GM12878 (cell line): ENCODE data around the gene SRPRB. TPM values are rescaled to one million over a fixed set of nuclear protein-coding genes. Genes with fewer than 3 reads are reported as not detected.

Experiments
- CBX5 ChIP-seq: sonication (generic); IDR thresholded peaks from 2 replicates; pipeline ENCODE4 v1.6.1; 2016; ENCODE audit warnings: low read depth, moderate library complexity, mild to moderate bottlenecking, inconsistent platforms
- EP300 ChIP-seq, 2 experiments: fragments of 150-350 bp in 1 of 2; IDR thresholded peaks; 2 replicates each; pipeline ENCODE4 v1.6.1; 2011 to 2012; ENCODE audit warnings: low read depth in 2 of 2, low read length in 2 of 2, borderline replicate concordance in 1 of 2, improper control_type of control experiment in 1 of 2, inconsistent platforms in 1 of 2; ENCODE audit not compliant: control insufficient read depth in 1 of 2
- FOXK2 ChIP-seq: fragments of 450-650 bp; IDR thresholded peaks from 2 replicates; pipeline ENCODE4 v1.6.1; 2017; ENCODE audit warnings: mild to moderate bottlenecking, moderate library complexity
- FOXM1 ChIP-seq: IDR thresholded peaks from 2 replicates; pipeline ENCODE4 v1.6.1; 2012; ENCODE audit warnings: low read depth, mild to moderate bottlenecking, inconsistent platforms, low read length, moderate library complexity
- HDGF ChIP-seq: fragments of 450-650 bp; IDR thresholded peaks from 2 replicates; pipeline ENCODE4 v1.6.1; 2016; ENCODE audit warnings: antibody characterized with exemption
- JUND ChIP-seq: IDR thresholded peaks from 2 replicates; pipeline ENCODE4 v1.6.1; 2012; ENCODE audit warnings: low read depth, mild to moderate bottlenecking, low read length, improper control_type of control experiment, moderate library complexity
- NKRF ChIP-seq: fragments of 450-650 bp; conservative IDR thresholded peaks from 2 replicates; pipeline ENCODE4 v1.6.1; 2017; ENCODE audit warnings: mild to moderate bottlenecking, moderate library complexity
- RELB ChIP-seq: fragments of 450-650 bp; IDR thresholded peaks from 2 replicates; pipeline ENCODE4 v1.6.1; 2017; ENCODE audit warnings: low read depth, mild to moderate bottlenecking, moderate library complexity
- USF1 ChIP-seq: IDR thresholded peaks from 2 replicates; pipeline ENCODE4 v1.6.1; 2011; ENCODE audit warnings: borderline replicate concordance, low read depth, mild to moderate bottlenecking, moderate library complexity, mixed read lengths, low read length; ENCODE audit not compliant: insufficient read depth; ENCODE audit errors: extremely low read length
- ZNF592 ChIP-seq: fragments of 450-650 bp; IDR thresholded peaks from 2 replicates; pipeline ENCODE4 v1.6.1; 2017; ENCODE audit warnings: mild to moderate bottlenecking, moderate library complexity
- polyA plus RNA-seq, 11 experiments: library from polyadenylated mRNA; depleted of rRNA in 4 of 11; unstranded in 6 of 11; stranded (reverse) in 5 of 11; fragments of >200 nt; fragmentation: Nextera tagmentation in 4 of 11; fragmentation: Illumina TruSeq in 1 of 11; extraction: Ambion mirVana in 4 of 11; extraction: Trizol in 1 of 11; gene quantifications; 1 replicate in 1 of 11; 2 replicates in 10 of 11; pipeline versions ENCODE4 v1.2.1 to v1.2.3, GENCODE V29; 2011 to 2016; ENCODE audit warnings: inconsistent platforms in 2 of 11, missing spikeins in 2 of 11, low read depth in 1 of 11
- total RNA-seq, 4 experiments: library from RNA; depleted of rRNA in 3 of 4; stranded (reverse); fragments of >200 nt in 3 of 4; fragmentation: Illumina TruSeq in 1 of 4; extraction: Trizol in 1 of 4; gene quantifications; 2 replicates each; pipeline versions ENCODE4 v1.2.1 to v1.2.3, GENCODE V29; 2013 to 2021

The SRPRB gene
- total and polyA plus RNA-seq, 10 of the 15 experiments (the other 5 are each of a cell fraction or from before 2014, with no cell fraction given) = 30.6 to 107 (median 46.6) TPM

GRCh38 chr3:133803469-133803868 lies 2.1 kb upstream of the SRPRB start (continued):
- TF ChIP-seq RELB (no peak), USF1 (no peak), ZNF592 (no peak), FOXK2 (no peak), JUND (no peak), NKRF (no peak), CBX5 (no peak), FOXM1 (no peak), EP300 (IDR thresholded peaks at IDR 0.05; ENCODE audit: borderline replicate concordance in 1 of 2, control insufficient read depth in 1 of 2, low read depth in 2 of 2, low read length in 2 of 2) (no peak), HDGF (no peak)
- TF ChIP-seq, all 136 proteins: peak for 0
